Glomerular visceral epithelial cell (primary cell): Measurements from ENCODE around the gene CCDC90B.
A peak's percentile ranks its signal among the peaks of the same experiment; 100 is the strongest.
"Not testable (repeated sequence)": the region's sequence is repeated elsewhere in the genome, so short reads cannot be mapped to it uniquely, and the experiment has no call there.

Experiments used
- DNase-seq: peaks from one replicate; pipeline ENCODE4 v3.0.0-alpha.2; 2016; ENCODE audit errors: extremely low spot score

CCDC90B gene

DNA sequence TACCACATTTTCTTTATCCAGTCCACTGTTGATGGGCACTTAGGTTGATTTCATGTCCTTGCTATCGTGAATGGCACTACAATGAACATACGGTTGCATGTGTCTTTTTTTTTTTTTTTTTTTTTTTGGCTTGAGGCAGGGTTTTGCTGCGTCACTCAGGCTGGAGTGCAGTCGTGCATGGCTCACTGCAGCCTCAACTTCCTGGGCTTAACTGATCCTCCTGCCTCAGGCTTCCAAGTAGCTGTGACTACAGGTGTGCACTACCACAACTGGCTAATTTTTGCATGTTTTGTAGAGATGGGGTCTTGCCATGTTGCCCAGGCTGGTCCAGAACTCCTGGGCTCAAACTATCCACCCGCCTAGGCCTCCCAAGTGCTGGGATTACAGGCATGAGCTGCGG lies 1.5 kb upstream of the CCDC90B start:
- no peak for DNase-seq

DNA sequence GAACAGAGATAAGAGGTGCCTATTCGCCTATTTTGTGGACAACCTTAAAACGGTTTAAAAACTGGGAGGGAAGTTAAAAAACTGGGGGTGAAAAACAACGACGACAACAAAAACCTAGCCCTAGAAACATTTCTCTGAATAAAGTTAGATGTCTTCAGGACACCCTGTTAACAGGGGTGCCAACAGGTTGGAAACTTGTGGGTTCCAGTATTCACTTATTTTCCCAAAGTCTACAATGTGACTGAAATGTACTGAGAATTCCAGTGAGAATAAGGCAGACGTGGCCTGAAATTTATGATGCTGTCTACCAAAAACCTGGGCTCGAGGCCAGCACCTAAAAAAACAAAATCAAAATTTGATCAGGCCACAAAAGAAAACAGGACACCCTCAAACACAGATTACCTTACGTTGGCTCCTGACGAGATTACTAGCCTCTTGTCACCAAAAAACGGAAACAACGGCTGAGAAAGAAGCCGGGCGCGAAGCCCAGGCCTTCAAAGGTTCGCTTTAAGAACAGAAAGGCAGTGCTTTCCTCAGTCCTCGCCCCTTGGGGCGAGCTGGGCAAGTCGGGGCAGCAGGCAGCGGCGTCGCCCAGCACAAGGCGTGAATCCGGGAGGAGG lies 906 bp downstream of the CCDC90B start:
- DNase-seq: no peak

DNA sequence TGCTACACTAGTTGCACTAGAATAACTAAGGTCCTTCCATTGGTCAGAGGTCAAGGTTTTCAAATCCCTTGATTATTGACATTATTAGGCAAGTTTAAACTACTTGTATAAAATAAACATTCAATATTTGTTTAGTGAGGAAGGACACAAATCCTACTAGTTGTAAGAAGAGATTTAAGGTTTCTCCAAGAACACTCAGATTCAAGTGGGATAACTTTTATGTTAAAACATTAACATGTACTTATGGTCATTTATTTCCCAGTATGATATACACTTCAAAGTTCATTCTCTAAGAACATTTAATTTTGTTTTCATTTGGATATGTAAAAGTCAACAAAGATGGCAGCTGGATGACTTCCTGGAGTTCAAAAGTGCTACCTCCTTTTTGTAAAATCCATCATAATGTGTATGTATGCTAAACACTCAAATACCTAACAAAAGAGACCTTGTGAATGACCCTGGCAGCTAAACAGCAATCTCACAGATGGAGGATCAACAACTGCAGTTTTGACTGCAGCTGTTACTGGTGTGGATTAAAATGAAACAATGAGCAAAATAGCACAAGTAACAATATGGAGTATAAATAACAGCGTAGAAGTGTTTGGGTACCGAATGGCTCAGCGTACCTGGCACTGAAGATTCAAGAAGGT lies 1.5 kb downstream of the CCDC90B start:
- no peak for DNase-seq

DNA sequence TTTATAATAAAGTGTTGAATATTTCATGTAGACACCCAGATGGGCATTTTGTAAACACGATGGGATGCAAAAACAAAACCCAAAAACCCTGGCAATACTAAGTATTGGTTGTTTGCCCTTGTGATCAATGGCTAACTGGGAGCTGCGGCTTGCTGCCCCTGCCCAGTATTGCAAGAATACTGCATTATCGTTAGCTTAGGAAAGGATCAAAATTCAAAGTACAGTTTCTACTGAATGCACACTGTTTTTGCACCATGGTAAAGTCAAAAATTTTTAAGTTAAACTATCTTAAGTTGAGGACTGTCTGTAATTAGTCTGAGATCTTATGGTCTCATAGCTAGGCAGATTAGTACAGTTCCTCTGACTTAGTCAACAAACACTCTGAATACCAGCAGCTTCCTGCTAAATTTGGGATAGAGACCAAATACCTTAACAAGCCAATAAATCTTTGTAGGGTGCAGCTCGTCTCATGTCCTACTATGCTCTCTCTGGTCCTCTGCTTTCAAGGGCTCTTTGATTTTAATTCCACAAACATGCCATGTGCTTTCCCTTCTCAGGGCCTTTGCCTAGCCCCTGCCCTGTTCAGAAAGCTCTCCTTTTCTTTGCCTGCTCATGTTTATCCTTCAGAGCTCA lies 4.0 kb downstream of the CCDC90B start:
- no peak for DNase-seq

DNA sequence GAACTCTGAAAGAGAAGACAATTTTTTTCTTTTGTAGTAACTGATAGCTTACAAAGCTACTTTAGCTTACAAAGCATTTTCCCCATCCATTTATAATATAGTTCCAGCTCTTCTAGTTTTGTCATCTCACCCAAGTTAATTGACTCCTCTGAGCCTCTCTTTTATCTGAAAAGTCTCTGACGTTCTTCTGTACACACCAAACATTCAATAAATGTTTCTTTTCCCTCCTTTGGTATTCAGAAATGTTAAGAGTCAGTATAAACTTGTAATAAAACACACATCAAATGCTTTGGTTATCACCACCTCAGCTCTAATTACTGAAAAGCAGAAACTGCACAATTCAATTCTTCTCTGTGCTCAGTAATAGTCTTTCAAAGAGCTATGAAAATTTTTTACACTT lies 5.9 kb downstream of the CCDC90B start:
- DNase-seq: no peak

DNA sequence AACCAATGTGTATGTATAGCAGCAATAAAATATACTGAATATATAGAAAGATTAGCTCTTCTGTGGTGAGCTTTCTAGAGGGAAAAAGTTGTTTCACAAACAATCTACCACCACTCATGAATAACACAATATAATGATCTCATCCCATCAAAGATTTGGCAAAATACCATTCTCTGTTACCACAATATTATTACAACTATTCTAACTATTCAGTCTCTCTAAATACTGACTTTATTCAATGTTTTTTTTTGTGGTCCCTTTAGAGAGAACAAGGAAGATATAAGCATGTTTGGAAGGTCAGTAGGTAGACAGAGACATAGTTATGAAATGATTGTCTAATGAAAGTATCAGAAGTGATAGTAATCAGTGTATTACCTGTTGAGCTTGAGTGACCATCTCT lies 7.8 kb downstream of the CCDC90B start:
- DNase-seq: no peak

DNA sequence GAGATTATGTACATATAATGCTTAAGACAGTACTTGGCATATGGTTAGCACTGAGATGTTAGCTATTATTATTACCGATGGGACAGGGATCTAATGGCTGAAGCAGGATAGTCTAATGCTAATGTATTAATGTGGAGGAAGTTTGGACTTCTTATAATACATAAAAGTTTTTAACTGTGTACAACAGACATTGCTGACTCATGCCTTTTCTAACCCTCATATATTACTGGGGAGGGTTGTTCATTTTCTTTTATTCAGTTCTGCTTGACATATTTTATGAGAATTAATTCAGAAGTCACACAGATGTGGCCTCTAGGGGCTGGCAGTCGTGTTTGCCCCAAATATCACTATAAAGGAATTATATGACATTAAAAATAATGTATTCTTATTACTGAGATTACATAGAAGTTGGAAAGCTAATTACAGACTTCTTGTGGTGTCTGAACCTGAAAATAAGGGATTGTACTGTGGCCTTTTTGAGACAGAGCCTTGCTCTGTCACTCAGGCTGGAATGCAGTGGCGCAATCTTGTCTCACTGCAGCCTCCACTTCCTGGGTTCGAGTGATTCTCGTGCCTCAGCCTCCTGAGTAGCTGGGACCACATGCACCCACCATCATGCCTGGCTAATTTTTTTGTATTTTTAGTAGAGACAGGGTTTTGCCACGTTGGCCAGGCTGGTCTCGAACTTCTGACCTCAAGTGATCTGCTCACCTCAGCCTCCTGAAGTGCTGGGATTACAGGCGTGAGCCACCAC lies 10.1 kb downstream of the CCDC90B start:
- no peak for DNase-seq

DNA sequence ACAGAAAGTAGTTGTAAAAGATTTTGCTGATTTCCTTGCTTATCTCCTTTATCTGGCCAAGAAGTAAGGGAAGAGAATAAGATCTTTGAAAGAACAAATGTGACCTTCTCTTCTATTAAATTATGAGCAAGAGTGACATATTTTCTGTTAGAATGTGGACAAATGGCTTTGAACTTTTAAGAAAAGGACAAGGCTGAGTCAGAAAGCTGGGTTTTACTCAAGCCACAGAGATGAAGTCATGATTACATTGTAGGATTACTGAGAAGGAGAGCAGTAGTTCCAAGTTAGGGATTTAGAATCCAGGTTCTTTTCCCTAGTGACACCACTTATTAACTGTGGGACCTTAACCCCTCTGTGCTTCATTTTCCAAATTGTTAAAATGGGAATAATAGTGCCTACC lies 13.5 kb downstream of the CCDC90B start:
- peak; percentile 36 for DNase-seq

DNA sequence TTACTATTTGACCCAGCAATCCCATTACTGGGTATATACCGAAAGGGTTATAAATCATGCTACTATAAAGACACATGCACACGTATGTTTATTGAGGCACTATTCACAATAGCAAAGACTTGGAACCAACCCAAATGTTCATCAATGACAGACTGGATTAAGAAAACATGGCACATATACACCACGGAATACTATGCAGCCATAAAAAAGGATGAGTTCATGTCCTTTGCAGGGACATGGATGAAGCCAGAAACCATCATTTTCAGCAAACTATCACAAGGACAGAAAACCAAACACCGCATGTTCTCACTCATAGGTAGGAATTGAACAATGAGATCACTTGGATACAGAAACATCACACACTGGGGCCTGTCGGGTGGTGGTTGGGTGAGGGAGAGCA lies 14.4 kb downstream of the CCDC90B start:
- DNase-seq: not testable (repeated sequence)

DNA sequence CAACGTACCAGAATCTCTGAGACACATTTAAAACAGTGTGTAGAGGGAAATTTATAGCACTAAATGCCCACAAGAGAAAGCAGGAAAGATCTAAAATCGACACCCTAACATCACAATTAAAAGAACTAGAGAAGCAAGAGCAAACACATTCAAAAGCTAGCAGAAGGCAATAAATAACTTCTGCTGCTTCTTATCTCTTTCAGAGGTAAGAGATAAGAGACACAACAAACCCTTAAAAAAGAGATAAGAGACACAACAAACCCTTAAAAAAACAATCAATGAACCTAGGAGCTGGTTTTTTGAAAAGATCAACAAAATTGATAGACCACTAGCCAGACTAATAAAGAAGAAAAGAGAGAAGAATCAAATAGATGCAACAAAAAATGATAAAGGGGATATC lies 17.1 kb downstream of the CCDC90B start:
- not testable (repeated sequence) for DNase-seq

DNA sequence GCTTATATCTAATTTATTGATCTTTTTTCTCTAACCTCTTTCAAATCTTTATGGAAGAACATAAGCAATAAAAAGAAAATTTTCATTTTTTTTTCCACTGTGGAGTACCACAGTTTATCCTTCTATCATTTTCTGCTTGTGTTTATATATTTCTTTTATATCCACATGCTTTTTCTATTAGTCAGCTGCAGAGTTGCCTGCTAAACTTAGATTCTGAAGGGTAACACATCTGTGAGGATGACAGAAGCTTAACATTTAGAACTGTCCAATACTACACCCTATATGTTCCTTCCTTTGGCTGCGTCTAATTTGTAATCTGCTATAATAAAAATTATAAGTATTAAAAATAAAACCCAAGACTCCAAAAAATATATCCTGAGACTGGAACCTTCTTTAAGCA lies 20.8 kb downstream of the CCDC90B start:
- DNase-seq: no peak

DNA sequence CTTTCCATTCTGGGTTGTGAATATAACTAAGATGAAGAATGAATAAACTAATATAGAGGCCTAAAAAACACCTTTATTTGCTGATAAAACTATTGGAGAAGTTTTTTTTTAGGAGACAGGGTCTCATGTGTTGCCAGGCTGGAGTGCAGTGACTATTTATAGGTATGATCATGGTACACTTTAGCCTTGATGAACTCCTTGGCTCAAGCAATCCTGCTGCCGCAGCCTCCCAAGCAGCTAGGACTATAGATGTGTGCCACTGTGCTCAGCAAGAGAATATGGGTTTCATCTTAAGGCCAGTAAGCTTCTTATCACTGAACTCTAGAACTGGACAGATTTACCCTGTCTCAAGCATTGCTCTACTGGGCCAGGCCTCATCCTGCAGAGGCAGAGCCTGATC lies 26.6 kb downstream of the CCDC90B start:
- no peak for DNase-seq

DNA sequence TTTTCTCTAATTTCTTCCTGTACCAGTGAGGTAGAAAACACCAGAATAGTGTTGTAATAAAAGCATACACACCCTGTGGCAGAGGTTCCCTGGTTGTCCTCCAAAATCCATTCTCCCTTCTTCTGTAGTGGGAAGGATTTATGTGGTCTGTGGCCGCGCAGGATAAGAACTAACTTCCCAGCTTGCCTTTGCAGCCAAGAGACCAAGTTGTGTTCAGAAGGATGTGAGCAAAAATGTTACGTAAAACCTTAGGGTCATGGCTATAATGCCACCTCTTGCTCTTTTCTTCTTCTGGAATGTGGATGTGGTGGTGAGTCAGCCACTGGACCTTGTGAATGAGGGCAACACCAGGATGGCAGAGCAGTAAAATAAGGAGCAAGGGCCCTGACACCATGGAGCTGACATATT lies 28.4 kb downstream of the CCDC90B start:
- peak; percentile 89 for DNase-seq

DNA sequence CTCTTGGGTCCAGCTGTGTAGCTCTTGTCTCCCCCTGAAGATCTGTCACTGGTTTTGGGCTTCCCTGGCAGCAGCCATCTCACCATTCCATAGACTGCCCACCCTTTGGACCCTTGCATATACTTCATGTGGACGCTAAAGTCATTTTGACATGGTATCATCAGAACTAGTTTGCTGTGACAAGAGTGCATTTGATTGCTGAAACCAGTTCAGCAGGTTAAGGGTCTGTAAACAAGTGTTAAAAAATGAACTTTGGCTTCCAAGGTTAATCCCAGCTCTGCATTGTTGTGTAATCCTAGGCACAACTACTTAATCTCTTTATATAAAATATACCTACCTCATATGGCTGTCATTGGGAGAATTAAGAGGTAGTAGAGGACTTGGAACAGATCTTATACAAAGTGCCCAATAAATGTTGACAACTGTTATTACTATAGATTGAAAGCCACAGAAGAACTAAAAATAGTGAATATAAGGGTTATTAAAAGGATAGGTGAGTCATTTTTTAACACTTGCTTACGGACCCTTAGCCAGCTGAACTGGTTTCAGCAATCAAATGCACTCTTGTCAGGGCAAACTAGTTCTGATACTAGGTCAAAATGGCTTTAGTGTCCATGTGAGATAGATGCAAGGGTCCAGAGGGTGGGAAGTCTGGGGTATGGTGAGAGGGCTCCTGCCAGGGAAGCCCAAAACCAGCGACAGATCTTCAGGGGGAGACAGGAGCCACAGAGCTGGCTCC lies 29.4 kb downstream of the CCDC90B start:
- no peak for DNase-seq

DNA sequence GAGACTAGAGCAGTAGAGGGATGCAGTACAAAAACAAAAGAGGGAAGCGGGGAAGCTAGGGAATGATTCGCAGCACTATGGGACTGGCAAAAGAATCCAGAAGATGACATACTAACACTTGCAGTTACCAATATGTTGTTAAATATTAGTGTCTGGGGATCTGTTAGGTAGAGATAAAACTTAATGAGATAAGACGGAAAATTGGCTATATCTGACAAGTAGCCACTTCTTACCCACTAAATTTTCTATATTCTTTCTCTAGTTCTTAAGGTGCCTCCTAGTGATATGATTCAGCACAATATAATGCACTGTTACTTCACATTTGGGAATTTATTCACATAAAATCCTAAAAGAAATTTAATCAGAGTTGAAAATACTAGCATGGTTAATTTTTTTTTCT lies 30.8 kb downstream of the CCDC90B start:
- no peak for DNase-seq

DNA sequence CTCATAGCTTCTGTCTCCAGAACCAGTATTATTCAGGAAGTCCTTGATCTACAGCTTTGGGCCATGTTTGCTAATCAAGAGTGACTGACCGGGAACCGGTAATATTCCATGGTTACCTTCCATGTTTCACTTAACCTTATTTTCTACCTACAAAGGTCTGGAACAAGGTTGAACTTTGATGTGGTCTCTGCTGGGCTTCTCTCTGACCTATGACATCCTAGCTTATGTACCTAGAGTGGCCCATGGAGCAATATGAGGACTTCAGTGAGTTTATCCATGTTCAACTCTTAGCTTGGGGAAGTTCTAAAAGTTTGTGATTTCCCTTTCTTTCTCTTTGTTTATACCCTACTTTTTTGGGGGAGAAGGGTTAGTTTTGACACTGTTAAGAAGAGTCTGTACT lies 33.2 kb downstream of the CCDC90B start:
- no peak for DNase-seq

DNA sequence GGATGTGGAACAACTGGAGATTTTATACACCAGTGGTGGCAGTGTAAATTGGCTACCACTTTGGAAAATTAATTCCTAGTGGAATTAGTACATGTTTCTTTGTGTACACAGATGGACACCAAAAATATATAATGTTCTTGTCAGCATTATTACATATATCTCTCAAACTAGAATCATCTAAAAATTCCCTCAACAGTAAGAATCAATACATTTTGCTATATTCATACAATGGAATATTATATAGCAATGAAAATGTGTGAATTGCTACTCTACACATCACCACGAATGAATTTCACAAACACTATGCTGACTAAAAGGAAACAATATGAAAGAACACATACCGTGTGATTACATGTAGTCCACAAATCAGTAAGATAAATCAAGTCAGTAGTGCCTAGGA lies 33.9 kb downstream of the CCDC90B start:
- DNase-seq: no peak

DNA sequence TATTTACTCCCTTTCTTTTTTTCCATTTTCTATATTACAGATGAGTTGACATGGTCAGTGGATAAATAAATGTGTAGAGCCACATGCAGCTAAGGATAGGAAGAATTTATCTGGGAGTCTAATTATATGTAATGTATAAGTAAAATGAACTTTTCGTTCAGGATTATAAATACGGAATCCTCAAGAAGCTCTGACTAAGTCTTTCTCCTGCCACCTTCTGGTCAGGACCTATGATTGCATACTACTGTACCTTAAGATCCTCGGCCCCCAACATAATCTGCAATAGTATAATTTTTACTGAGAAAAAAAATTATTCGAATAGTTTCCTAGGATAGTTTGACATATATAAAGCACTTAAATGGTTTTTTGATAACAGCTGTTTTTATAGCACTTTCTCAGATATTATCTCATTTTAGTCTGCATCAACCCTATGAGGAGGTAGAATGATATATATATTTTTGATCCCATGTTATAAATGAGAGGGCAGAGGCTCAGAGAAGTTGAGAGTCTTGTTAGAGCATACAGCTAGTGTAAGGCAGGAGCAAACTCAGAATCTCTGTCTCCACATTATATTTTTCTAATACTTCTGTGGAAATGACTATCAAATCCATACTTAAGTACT lies 36.1 kb downstream of the CCDC90B start:
- DNase-seq: peak; percentile 40

DNA sequence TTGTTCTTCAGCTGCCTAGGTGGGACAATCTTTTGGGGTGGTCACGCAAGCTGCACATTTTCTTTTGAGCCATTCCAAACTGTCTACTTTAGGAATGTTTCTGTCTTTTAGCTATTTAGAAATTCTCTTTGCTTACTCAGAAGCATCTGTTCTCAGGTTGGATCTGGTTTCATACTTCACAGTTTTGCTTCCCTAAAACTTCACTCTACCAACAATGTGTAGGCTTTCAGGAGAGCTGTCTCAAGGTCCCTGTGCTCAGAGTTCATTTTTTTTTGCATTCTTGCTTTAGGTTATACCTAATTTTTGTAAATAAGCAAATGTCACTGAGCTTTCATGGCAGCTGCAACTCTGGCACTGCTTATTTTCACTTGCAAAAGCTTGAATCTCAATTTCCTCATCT lies 36.7 kb downstream of the CCDC90B start:
- no peak for DNase-seq

DNA sequence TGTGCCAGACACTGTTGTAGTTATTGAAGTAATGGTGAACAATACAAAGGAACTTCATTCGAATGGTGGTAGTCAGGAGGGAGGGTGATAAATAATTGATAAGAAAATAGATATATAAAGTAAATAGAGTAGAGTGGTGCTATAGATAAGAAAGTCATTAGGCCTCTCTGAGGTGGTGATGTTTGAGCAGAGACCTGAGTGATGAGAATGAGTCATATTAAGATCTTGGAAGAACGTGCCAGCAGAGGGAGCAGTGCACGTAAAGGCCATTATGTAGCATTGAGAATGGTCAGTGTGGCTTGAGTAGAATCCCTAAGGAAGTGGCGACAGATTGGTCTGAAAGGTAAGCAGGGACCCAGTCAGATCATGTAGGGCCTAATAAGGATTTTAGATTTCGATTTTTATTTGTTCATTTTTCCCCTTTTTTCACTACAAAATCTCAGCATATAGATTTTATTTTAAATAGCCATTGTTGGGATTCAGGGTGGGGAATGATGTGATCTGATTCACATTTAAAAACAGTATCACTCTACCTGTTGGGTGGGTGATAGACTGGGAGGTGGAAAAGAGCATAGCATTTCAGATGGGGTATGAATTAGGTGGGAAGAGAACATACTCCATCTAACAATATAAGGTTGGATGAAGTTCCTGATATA lies 44.7 kb downstream of the CCDC90B start:
- DNase-seq: peak; percentile 66

DNA sequence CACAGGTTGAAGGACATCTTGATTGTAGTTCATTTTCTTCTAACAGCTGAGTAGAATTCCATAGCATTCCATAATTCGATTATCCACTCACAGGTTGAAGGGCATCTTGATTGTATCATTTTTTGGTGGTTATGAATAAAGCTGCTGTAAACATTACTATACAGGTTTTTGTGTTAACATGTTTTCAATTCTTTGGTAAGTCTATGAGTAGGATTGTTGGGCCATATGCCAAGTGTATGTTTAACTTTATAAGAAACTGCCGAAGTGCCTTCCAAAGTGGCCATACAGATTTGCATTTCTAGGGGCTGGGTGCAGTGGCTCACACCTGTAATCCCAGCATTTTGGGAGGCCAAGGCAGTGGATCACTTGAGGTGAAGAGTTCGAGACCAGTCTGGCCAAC lies 48.1 kb downstream of the CCDC90B start:
- DNase-seq: no peak
